HEK293 (cell line): ENCODE data around the gene VWC2L.

Experiments
- CTCF ChIA-PET: fragments of 350-600 bp; formaldehyde crosslinking; extraction: SDS; loops from one replicate; lab custom pipeline; 2021; ENCODE audit warnings: antibody characterized with exemption; lab: Yijun Ruan, JAX
- POLR2A ChIA-PET: fragments of 300-600 bp; formaldehyde crosslinking; extraction: SDS; loops from one replicate; lab custom pipeline; 2020; ENCODE audit warnings: antibody characterized with exemption, inconsistent platforms; lab: Yijun Ruan, JAX
- H3K27ac ChIP-seq: fragments of 200-500 bp; sonication (Bioruptor generic); 2 replicates; pipeline ENCODE4 v1.5.1; 2014; ENCODE audit warnings: low read depth, low read length, control low read depth, inconsistent platforms; ENCODE audit errors: extremely low read depth
- H3K36me3 ChIP-seq, 2 experiments: fragments of 200-500 bp in 1 of 2; sonication (Bioruptor generic) in 1 of 2; 1 replicate in 1 of 2; 2 replicates in 1 of 2; pipeline ENCODE4 v1.5.1; 2014 to 2017; ENCODE audit warnings: inconsistent platforms in 2 of 2, low read length in 2 of 2; ENCODE audit not compliant: control insufficient read depth in 2 of 2, insufficient read depth in 1 of 2
- H3K4me1 ChIP-seq: fragments of 200-500 bp; sonication (Bioruptor generic); 2 replicates; pipeline ENCODE4 v1.5.1; 2014; ENCODE audit warnings: mild to moderate bottlenecking, low read length, inconsistent platforms; ENCODE audit not compliant: control insufficient read depth, insufficient read depth
- H3K4me3 ChIP-seq: 2 replicates; pipeline ENCODE4 v1.5.1; 2011; ENCODE audit warnings: low read depth, mild to moderate bottlenecking, control low read depth, low read length, moderate library complexity
- H3K9me3 ChIP-seq: fragments of 200-500 bp; sonication (Bioruptor generic); 2 replicates; pipeline ENCODE4 v1.5.1; 2014; ENCODE audit warnings: low read depth, low read length, inconsistent platforms; ENCODE audit not compliant: control insufficient read depth, insufficient read depth
- BCL11B ChIP-seq: fragments of 450-650 bp; formaldehyde crosslinking; IDR thresholded peaks from 2 replicates; pipeline ENCODE4 v1.5.1; 2016; ENCODE audit warnings: low read depth, missing biosample characterization, missing genetic modification characterization
- GFI1B ChIP-seq: fragments of 450-650 bp; formaldehyde crosslinking; IDR thresholded peaks from 2 replicates; pipeline ENCODE4 v1.5.1; 2016; ENCODE audit warnings: missing biosample characterization, missing genetic modification characterization
- GLIS1 ChIP-seq: fragments of 450-650 bp; formaldehyde crosslinking; IDR thresholded peaks from 2 replicates; pipeline ENCODE4 v1.5.1; 2016; ENCODE audit warnings: missing biosample characterization, missing genetic modification characterization
- HOXC10 ChIP-seq: sonication (generic); formaldehyde crosslinking; IDR thresholded peaks from 2 replicates; pipeline ENCODE4 v1.8.1; 2023; ENCODE audit warnings: mild to moderate bottlenecking, missing genetic modification reagents
- KLF10 ChIP-seq: fragments of 450-650 bp; IDR thresholded peaks from 2 replicates; pipeline ENCODE4 v1.5.1; 2018; ENCODE audit warnings: missing biosample characterization, mild to moderate bottlenecking, missing genetic modification characterization
- SP7 ChIP-seq: fragments of 450-650 bp; formaldehyde crosslinking; IDR thresholded peaks from 2 replicates; pipeline ENCODE4 v1.5.1; 2016; ENCODE audit warnings: missing biosample characterization, missing genetic modification characterization
- ZIC2 ChIP-seq: fragments of 450-650 bp; formaldehyde crosslinking; IDR thresholded peaks from 2 replicates; pipeline ENCODE4 v1.5.1; 2016; ENCODE audit warnings: missing biosample characterization, missing genetic modification characterization
- ZNF132 ChIP-seq: fragments of 450-650 bp; formaldehyde crosslinking; IDR thresholded peaks from 2 replicates; pipeline ENCODE4 v1.5.1; 2017; ENCODE audit warnings: missing biosample characterization, missing genetic modification characterization, borderline replicate concordance
- ZNF202 ChIP-seq: fragments of 450-650 bp; formaldehyde crosslinking; IDR thresholded peaks from 2 replicates; pipeline ENCODE4 v1.5.1; 2016; ENCODE audit warnings: missing biosample characterization, missing genetic modification characterization, borderline replicate concordance
- ZNF221 ChIP-seq: fragments of 450-650 bp; formaldehyde crosslinking; IDR thresholded peaks from 2 replicates; pipeline ENCODE4 v1.5.1; 2017; ENCODE audit warnings: missing biosample characterization, missing genetic modification characterization, borderline replicate concordance
- ZNF350 ChIP-seq: fragments of 450-650 bp; formaldehyde crosslinking; IDR thresholded peaks from 2 replicates; pipeline ENCODE4 v1.5.0; 2017; ENCODE audit warnings: missing biosample characterization, mild to moderate bottlenecking, missing genetic modification characterization
- ZNF394 ChIP-seq: fragments of 450-650 bp; formaldehyde crosslinking; IDR thresholded peaks from 2 replicates; pipeline ENCODE4 v1.5.1; 2016; ENCODE audit warnings: missing biosample characterization, missing genetic modification characterization, mild to moderate bottlenecking, moderate library complexity, borderline replicate concordance
- ZNF529 ChIP-seq: fragments of 450-650 bp; formaldehyde crosslinking; IDR thresholded peaks from 2 replicates; pipeline ENCODE4 v1.5.1; 2017; ENCODE audit warnings: missing genetic modification characterization, missing biosample characterization; ENCODE audit not compliant: insufficient replicate concordance
- ZNF600 ChIP-seq: fragments of 450-650 bp; formaldehyde crosslinking; IDR thresholded peaks from 2 replicates; pipeline ENCODE4 v1.5.1; 2016; ENCODE audit warnings: missing biosample characterization, missing genetic modification characterization
- ZNF660 ChIP-seq: fragments of 450-650 bp; IDR thresholded peaks from 2 replicates; pipeline ENCODE4 v1.5.1; 2018; ENCODE audit warnings: missing biosample characterization, mild to moderate bottlenecking, missing genetic modification characterization
- ZNF776 ChIP-seq: fragments of 450-650 bp; formaldehyde crosslinking; IDR thresholded peaks from 2 replicates; pipeline ENCODE4 v1.5.0; 2017; ENCODE audit warnings: missing biosample characterization, missing genetic modification characterization, borderline replicate concordance
- TF ChIP-seq, protein P1 (sequence below): fragments of 450-650 bp; formaldehyde crosslinking; IDR thresholded peaks from 2 replicates; pipeline ENCODE4 v1.5.1; 2016; ENCODE audit warnings: missing biosample characterization, missing genetic modification characterization
- TF ChIP-seq, protein P2 (sequence below): fragments of 450-650 bp; formaldehyde crosslinking; IDR thresholded peaks from 2 replicates; pipeline ENCODE4 v1.5.1; 2016; ENCODE audit warnings: missing biosample characterization, missing genetic modification characterization
- TF ChIP-seq, protein P3 (sequence below): fragments of 450-650 bp; formaldehyde crosslinking; IDR thresholded peaks from 2 replicates; pipeline ENCODE4 v1.5.1; 2016; ENCODE audit warnings: missing biosample characterization, missing genetic modification characterization
- TF ChIP-seq, protein P4 (sequence below): fragments of 450-650 bp; formaldehyde crosslinking; IDR thresholded peaks from 2 replicates; pipeline ENCODE4 v1.5.1; 2016; ENCODE audit warnings: missing biosample characterization, missing genetic modification characterization

Gene VWC2L

DNA sequence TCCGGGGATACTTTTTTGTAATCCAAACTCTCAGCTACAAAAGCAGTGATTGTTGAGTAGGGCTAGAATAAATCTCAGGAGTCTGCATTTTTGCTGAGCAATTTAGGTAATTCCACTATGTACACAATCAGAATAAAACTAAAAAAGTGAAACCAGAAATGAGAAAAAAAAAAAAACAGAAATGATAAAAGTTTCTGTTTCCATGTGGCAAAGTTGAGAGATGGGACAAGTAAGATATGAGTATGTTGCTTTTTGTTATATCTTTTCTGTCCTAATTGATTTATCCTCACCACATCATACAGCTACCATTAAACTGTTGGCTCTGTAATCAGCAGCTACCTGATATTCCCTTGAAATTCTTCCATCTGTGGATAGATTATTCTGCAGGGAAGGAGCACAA is 92.7 kb downstream of the VWC2L start:
- Histone ChIP-seq H3K36me3 (no peaks in the 10 kb centered on the region), H3K9me3 (no peaks in the 10 kb centered on the region), H3K4me1 (no peaks in the 10 kb centered on the region), H3K27ac (no peak overlapping the region), H3K4me3 (no peak overlapping the region)
- ChIA-PET POLR2A (no interaction called here), CTCF (no interaction called here)
- TF ChIP-seq ZNF394 (tag by site-specific recombination) (no peak), KLF10 (no peak), GLIS1 (tag by site-specific recombination) (no peak), ZNF660 (tag by site-specific recombination) (no peak), BCL11B (tag by site-specific recombination) (no peak), ZNF202 (tag by site-specific recombination) (no peak), ZIC2 (tag by site-specific recombination) (no peak), SP7 (tag by site-specific recombination) (no peak), ZNF221 (no peak), ZNF529 (tag by site-specific recombination) (no peak), GFI1B (tag by site-specific recombination) (no peak), HOXC10 (CRISPR knock-in tag) (no peak), ZNF600 (tag by site-specific recombination) (no peak), ZNF776 (tag by site-specific recombination) (no peak)
- TF ChIP-seq, protein P1, sequence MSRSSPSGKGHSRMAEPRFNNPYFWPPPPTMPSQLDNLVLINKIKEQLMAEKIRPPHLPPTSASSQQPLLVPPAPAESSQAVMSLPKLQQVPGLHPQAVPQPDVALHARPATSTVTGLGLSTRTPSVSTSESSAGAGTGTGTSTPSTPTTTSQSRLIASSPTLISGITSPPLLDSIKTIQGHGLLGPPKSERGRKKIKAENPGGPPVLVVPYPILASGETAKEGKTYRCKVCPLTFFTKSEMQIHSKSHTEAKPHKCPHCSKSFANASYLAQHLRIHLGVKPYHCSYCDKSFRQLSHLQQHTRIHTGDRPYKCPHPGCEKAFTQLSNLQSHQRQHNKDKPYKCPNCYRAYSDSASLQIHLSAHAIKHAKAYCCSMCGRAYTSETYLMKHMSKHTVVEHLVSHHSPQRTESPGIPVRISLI, result no peak
- TF ChIP-seq, protein P2, sequence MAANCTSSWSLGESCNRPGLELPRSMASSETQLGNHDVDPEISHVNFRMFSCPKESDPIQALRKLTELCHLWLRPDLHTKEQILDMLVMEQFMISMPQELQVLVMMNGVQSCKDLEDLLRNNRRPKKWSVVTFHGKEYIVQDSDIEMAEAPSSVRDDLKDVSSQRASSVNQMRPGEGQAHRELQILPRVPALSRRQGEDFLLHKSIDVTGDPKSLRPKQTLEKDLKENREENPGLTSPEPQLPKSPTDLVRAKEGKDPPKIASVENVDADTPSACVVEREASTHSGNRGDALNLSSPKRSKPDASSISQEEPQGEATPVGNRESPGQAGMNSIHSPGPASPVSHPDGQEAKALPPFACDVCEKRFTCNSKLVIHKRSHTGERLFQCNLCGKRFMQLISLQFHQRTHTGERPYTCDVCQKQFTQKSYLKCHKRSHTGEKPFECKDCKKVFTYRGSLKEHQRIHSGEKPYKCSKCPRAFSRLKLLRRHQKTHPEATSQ (tag by site-specific recombination), result no peak

DNA sequence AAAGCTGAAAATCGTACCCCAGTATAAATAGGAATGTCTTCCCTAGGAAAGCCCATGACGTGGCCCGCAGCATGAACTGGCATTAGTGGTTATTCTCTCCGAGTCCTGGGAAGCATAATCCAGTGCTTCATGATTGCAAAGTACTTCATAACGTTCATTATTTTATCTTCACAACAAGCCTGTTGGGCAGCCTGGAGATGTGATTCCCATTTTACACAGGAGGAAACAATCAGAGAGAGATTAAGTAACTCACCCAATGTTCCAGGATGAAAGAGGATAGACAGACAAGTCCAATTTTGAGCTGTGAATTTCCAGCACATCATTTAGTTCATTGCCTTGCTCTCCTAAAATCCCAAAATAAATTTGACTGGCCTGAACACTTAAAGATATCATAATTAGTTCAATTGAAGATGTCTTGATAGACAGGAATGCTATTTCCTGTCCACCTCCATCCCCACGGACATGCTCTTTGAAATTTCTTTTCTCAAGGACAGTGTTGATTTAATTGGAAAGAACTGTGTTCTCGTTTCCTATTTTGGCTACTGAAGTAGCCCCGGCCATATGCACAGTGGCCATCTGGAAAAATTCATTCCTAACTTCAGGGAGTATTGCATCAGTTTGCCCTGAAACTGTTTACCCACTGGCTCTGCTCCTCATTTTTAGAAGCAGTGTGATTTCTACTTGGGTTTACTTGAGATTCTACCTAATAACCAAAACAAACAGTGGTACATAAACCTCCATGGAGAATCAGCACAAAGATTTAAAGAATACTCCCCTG is 93.9 kb downstream of the VWC2L start:
- no peak overlapping the region for H3K27ac ChIP-seq
- TF ChIP-seq, protein P3, sequence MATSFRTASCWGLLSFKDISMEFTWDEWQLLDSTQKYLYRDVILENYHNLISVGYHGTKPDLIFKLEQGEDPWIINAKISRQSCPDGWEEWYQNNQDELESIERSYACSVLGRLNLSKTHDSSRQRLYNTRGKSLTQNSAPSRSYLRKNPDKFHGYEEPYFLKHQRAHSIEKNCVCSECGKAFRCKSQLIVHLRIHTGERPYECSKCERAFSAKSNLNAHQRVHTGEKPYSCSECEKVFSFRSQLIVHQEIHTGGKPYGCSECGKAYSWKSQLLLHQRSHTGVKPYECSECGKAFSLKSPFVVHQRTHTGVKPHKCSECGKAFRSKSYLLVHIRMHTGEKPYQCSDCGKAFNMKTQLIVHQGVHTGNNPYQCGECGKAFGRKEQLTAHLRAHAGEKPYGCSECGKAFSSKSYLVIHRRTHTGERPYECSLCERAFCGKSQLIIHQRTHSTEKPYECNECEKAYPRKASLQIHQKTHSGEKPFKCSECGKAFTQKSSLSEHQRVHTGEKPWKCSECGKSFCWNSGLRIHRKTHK, result no peak
- TF ChIP-seq ZNF132 (tag by site-specific recombination), result no peak
- TF ChIP-seq, protein P4, sequence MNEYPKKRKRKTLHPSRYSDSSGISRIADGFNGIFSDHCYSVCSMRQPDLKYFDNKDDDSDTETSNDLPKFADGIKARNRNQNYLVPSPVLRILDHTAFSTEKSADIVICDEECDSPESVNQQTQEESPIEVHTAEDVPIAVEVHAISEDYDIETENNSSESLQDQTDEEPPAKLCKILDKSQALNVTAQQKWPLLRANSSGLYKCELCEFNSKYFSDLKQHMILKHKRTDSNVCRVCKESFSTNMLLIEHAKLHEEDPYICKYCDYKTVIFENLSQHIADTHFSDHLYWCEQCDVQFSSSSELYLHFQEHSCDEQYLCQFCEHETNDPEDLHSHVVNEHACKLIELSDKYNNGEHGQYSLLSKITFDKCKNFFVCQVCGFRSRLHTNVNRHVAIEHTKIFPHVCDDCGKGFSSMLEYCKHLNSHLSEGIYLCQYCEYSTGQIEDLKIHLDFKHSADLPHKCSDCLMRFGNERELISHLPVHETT (tag by site-specific recombination), result no peak
- TF ChIP-seq ZNF350 (tag by site-specific recombination), result no peak
- CTCF ChIA-PET, result interaction anchor here (0.6 to 0.7 kb wide), 2 partner anchors 215 to 261 kb away, joined by 3 to 5 read pairs; no protein-coding TSS in a partner anchor
- H3K9me3 ChIP-seq, result no peaks in the 10 kb centered on the region
- POLR2A ChIA-PET, result no interaction called here
- no peaks in the 10 kb centered on the region for H3K36me3 ChIP-seq
- no peak overlapping the region for H3K4me3 ChIP-seq
- no peaks in the 10 kb centered on the region for H3K4me1 ChIP-seq
